WTC11 (cell line): Measurements from ENCODE around the gene IGF2BP1. TPM values are rescaled to one million over a fixed set of nuclear protein-coding genes. Genes with fewer than 3 reads are reported as not detected.

Experiments
- ATAC-seq: fragments of 200-7000 bp; cut with Tn5 transposase; 2 replicates; pipeline ENCODE4 v1.10.0; 2021; ENCODE audit warnings: mild to moderate bottlenecking, moderate library complexity
- CTCF ChIA-PET: fragments of 300-600 bp; sonication (Branson Sonifier 250); formaldehyde crosslinking; loops from one replicate; lab custom pipeline; 2021; ENCODE audit warnings: antibody characterized with exemption; lab: Charles Lee
- POLR2A ChIA-PET: fragments of 350-600 bp; sonication (Branson Sonifier 250); formaldehyde crosslinking; loops from one replicate; lab custom pipeline; 2021; ENCODE audit warnings: antibody characterized with exemption; lab: Charles Lee
- DNase-seq: peaks from one replicate; pipeline ENCODE4 v3.0.0; 2021; ENCODE audit warnings: low spot score
- H3K27ac Mint-ChIP-seq: 2 replicates; pipeline ENCODE4 v1.8.0; 2021; ENCODE audit warnings: mixed read lengths
- H3K27me3 Mint-ChIP-seq: 2 replicates; pipeline ENCODE4 v1.8.0; 2021; ENCODE audit warnings: low read depth, mild to moderate bottlenecking, moderate library complexity, mixed read lengths
- H3K36me3 Mint-ChIP-seq: 2 replicates; pipeline ENCODE4 v1.8.0; 2021; ENCODE audit warnings: mixed read lengths
- H3K4me1 Mint-ChIP-seq: 2 replicates; pipeline ENCODE4 v1.8.0; 2022; ENCODE audit warnings: mixed read lengths
- H3K4me3 Mint-ChIP-seq: 2 replicates; pipeline ENCODE4 v1.8.0; 2021; ENCODE audit warnings: mild to moderate bottlenecking, moderate library complexity, mixed read lengths
- H3K9me3 Mint-ChIP-seq: 2 replicates; pipeline ENCODE4 v1.8.0; 2021; ENCODE audit warnings: mixed read lengths
- FOXP4 ChIP-seq: sonication (generic); formaldehyde crosslinking; IDR thresholded peaks from 2 replicates; pipeline ENCODE4 v1.8.0; 2022; ENCODE audit warnings: mild to moderate bottlenecking, missing genetic modification reagents
- JUN ChIP-seq: sonication (generic); formaldehyde crosslinking; IDR thresholded peaks from 2 replicates; pipeline ENCODE4 v1.8.0; 2023; ENCODE audit warnings: mild to moderate bottlenecking, missing genetic modification reagents
- NFE2L1 ChIP-seq: sonication (generic); formaldehyde crosslinking; IDR thresholded peaks from 2 replicates; pipeline ENCODE4 v1.8.1; 2023; ENCODE audit warnings: missing genetic modification reagents
- NR2C2 ChIP-seq: sonication (generic); formaldehyde crosslinking; IDR thresholded peaks from 2 replicates; pipeline ENCODE4 v1.8.0; 2022; ENCODE audit warnings: mild to moderate bottlenecking, missing genetic modification reagents
- SMAD3 ChIP-seq: sonication (generic); formaldehyde crosslinking; IDR thresholded peaks from 2 replicates; pipeline ENCODE4 v1.8.0; 2022; ENCODE audit warnings: missing genetic modification reagents, mild to moderate bottlenecking, borderline replicate concordance
- SMAD4 ChIP-seq: sonication (generic); formaldehyde crosslinking; IDR thresholded peaks from 2 replicates; pipeline ENCODE4 v1.8.0; 2022; ENCODE audit warnings: mild to moderate bottlenecking, missing genetic modification reagents
- SOX15 ChIP-seq: fragments of 250-450 bp; sonication (Bioruptor Pico); IDR thresholded peaks from 2 replicates; pipeline ENCODE4 v1.9.0; 2021; ENCODE audit warnings: mild to moderate bottlenecking
- TEAD4 ChIP-seq: sonication (generic); formaldehyde crosslinking; IDR thresholded peaks from 2 replicates; pipeline ENCODE4 v1.8.0; 2022; ENCODE audit warnings: mild to moderate bottlenecking, missing genetic modification reagents
- USF1 ChIP-seq: sonication (generic); formaldehyde crosslinking; IDR thresholded peaks from 2 replicates; pipeline ENCODE4 v1.8.0; 2022; ENCODE audit warnings: mild to moderate bottlenecking, missing genetic modification reagents
- ZBTB43 ChIP-seq: sonication (generic); formaldehyde crosslinking; IDR thresholded peaks from 2 replicates; pipeline ENCODE4 v1.8.1; 2023; ENCODE audit warnings: mild to moderate bottlenecking, missing genetic modification reagents
- ZNF232 ChIP-seq: sonication (generic); formaldehyde crosslinking; IDR thresholded peaks from 2 replicates; pipeline ENCODE4 v1.8.0; 2022; ENCODE audit warnings: mild to moderate bottlenecking, missing genetic modification reagents
- ZNF317 ChIP-seq: sonication (generic); formaldehyde crosslinking; IDR thresholded peaks from 2 replicates; pipeline ENCODE4 v1.8.1; 2023; ENCODE audit warnings: low read depth, mild to moderate bottlenecking, moderate library complexity, missing genetic modification reagents, borderline replicate concordance
- ZNF396 ChIP-seq: fragments of 250-450 bp; sonication (Bioruptor Pico); IDR thresholded peaks from 2 replicates; pipeline ENCODE4 v1.8.0; 2021; ENCODE audit warnings: mild to moderate bottlenecking, moderate library complexity, borderline replicate concordance
- ZNF532 ChIP-seq: fragments of 250-450 bp; sonication (Bioruptor Pico); IDR thresholded peaks from 2 replicates; pipeline ENCODE4 v1.9.0; 2021; ENCODE audit warnings: mild to moderate bottlenecking, borderline replicate concordance
- total RNA-seq: library from RNA; stranded (reverse); gene quantifications from 3 replicates; pipeline ENCODE4 v1.2.3, GENCODE V29; 2021
- TF ChIP-seq, protein P1 (sequence below): fragments of 250-450 bp; sonication (Bioruptor Pico); IDR thresholded peaks from 2 replicates; pipeline ENCODE4 v1.9.0; 2021; ENCODE audit warnings: mild to moderate bottlenecking
- TF ChIP-seq, protein P2 (sequence below): fragments of 200-600 bp; IDR thresholded peaks from 2 replicates; pipeline ENCODE4 v1.8.0; 2022; ENCODE audit warnings: antibody characterized with exemption

Gene IGF2BP1
- total RNA-seq, 1 experiment from 2014 or later: 392 TPM

DNA sequence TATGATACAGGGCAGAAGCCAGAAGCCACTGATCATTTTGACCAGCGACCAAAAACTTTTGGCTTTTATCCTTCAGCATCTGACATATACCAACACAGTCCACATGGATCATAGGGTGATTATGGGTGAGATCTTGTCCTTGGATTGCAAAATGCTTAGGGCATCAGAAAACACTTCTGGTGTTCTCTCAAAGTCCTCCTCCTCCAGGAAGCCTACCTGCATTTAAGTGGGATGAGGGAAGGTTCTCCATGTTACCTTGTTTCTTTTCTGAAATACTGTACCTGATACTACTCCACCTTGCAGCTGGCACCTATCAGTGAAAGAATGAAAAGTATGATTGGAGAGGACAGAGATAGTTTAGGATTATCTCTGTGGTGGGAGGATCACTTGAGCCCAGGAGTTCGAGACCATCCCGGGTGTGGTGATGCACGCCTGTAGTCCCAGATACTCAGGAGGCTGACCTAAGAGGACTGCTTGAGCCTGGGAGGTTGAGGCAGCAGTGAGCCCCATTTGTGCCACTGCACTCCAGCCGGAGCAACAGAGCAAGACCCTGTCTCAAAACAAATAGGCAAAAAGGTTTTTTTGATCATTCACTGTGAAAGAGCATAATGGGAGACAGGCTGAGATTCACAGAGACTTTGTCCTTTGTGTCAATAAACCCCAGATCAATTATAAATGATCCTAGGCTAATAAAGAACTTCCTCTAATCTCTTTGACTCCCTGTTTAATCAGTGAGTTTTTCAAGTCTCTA, 88.6 kb downstream of the IGF2BP1 start:
- Mint-ChIP-seq H3K4me3 (no peak overlapping the region), H3K4me1 (peaks cover 20% of the 10 kb centered on the region), H3K36me3 (no peaks in the 10 kb centered on the region), H3K27ac (no peak overlapping the region), H3K9me3 (no peaks in the 10 kb centered on the region), H3K27me3 (no peaks in the 10 kb centered on the region)
- POLR2A ChIA-PET: no interaction called here
- TF ChIP-seq ZNF396 (CRISPR knock-in tag): no peak
- TF ChIP-seq SMAD4 (CRISPR knock-in tag): no peak
- TF ChIP-seq TEAD4 (CRISPR knock-in tag): no peak
- no peak for TF ChIP-seq NR2C2 (CRISPR knock-in tag)
- no peak for TF ChIP-seq ZNF232
- TF ChIP-seq JUN (CRISPR knock-in tag): no peak
- TF ChIP-seq, protein P1, sequence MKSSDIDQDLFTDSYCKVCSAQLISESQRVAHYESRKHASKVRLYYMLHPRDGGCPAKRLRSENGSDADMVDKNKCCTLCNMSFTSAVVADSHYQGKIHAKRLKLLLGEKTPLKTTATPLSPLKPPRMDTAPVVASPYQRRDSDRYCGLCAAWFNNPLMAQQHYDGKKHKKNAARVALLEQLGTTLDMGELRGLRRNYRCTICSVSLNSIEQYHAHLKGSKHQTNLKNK (CRISPR knock-in tag): no peak
- ATAC-seq (no peak), DNase-seq (no peak)
- CTCF ChIA-PET: no interaction called here

DNA sequence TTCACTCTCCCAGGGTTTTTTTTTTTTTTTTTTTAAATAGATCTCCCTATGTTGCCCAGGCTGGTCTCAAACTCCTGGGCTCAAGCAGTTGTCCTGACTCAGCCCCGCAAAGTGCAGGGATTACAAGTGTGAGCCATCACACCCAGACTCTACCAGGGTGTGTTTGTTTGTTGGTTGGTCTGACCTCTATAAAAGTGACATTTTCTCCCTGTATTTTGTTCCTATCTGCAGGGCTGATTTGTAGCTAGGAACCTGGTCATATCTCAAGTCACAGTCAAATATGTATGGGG, 89.1 kb downstream of the IGF2BP1 start:
- TF ChIP-seq ZBTB43 (CRISPR knock-in tag) (no peak), SMAD3 (CRISPR knock-in tag) (no peak)
- ATAC-seq: no peak
- Mint-ChIP-seq H3K36me3 (no peaks in the 10 kb centered on the region), H3K4me3 (no peak overlapping the region), H3K27me3 (no peaks in the 10 kb centered on the region), H3K27ac (no peak overlapping the region), H3K9me3 (no peaks in the 10 kb centered on the region), H3K4me1 (peaks cover 17% of the 10 kb centered on the region)
- CTCF ChIA-PET: interaction anchor here (0.9 kb wide), 1 partner anchor 28 kb away, joined by 3 read pairs; no protein-coding TSS in a partner anchor
- POLR2A ChIA-PET: no interaction called here
- no peak for DNase-seq

- Mint-ChIP-seq H3K36me3 (no peaks in the 10 kb centered on the region), H3K4me3 (no peak overlapping the region), H3K4me1 (peaks cover 19% of the 10 kb centered on the region), H3K9me3 (no peaks in the 10 kb centered on the region), H3K27ac (0 out of 2 replicates have a peak overlapping the region, but pooled peaks have one; percentile 10), H3K27me3 (no peaks in the 10 kb centered on the region)
- TF ChIP-seq SOX15 (CRISPR knock-in tag) (no peak), ZNF317 (CRISPR knock-in tag) (no peak)
- DNase-seq: no peak
- ChIA-PET CTCF (interaction anchor here (0.7 to 0.9 kb wide), 3 partner anchors 29 to 374 kb away, joined by 3 to 4 read pairs (median 3); no protein-coding TSS in a partner anchor), POLR2A (no interaction called here)
- ATAC-seq: no peak
These were observed 89.5 kb downstream of the IGF2BP1 start for GRCh38 chr17:49086649-49087048.

DNA sequence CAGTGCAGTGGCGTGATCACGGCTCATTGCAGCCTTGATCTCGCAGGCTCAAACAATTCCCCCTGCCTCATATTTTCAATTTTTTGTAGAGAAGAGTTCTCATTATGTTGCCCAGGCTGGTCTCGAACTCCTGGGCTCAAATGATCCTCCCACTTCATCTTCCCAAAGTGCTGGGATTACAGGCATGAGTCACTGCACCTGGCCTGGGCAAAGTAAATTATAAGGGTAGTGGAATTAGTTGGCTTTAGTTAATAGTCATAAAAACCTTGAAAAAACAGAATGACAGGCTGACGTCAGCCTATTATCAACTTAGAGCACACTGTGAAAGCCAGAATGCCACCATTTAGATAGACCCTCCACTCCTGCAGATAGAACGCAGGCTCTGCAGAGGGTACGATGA, 91.9 kb downstream of the IGF2BP1 start:
- Mint-ChIP-seq H3K4me3 (no peak overlapping the region), H3K27me3 (no peaks in the 10 kb centered on the region), H3K36me3 (no peaks in the 10 kb centered on the region), H3K4me1 (peaks cover 24% of the 10 kb centered on the region)
- DNase-seq (no peak), ATAC-seq (no peak)
- POLR2A ChIA-PET: no interaction called here
- TF ChIP-seq, protein P2, sequence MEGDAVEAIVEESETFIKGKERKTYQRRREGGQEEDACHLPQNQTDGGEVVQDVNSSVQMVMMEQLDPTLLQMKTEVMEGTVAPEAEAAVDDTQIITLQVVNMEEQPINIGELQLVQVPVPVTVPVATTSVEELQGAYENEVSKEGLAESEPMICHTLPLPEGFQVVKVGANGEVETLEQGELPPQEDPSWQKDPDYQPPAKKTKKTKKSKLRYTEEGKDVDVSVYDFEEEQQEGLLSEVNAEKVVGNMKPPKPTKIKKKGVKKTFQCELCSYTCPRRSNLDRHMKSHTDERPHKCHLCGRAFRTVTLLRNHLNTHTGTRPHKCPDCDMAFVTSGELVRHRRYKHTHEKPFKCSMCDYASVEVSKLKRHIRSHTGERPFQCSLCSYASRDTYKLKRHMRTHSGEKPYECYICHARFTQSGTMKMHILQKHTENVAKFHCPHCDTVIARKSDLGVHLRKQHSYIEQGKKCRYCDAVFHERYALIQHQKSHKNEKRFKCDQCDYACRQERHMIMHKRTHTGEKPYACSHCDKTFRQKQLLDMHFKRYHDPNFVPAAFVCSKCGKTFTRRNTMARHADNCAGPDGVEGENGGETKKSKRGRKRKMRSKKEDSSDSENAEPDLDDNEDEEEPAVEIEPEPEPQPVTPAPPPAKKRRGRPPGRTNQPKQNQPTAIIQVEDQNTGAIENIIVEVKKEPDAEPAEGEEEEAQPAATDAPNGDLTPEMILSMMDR: no peak
- TF ChIP-seq NFE2L1 (CRISPR knock-in tag) (no peak), USF1 (CRISPR knock-in tag) (no peak), FOXP4 (no peak), ZNF532 (CRISPR knock-in tag) (no peak), SMAD4 (CRISPR knock-in tag) (no peak), SOX15 (CRISPR knock-in tag) (no peak)
- TF ChIP-seq, all 79 proteins: peak for 0
- no peak overlapping the region for H3K27ac Mint-ChIP-seq
- CTCF ChIA-PET: no interaction called here
- no peaks in the 10 kb centered on the region for H3K9me3 Mint-ChIP-seq
